Endothelial cell of umbilical vein (primary cell): ENCODE results near the gene CACNA1S. TPM values are rescaled to one million over a fixed set of nuclear protein-coding genes. Genes with fewer than 3 reads are reported as not detected.

Experiments
- BruUV-seq: library from RNA; stranded (reverse); fragments of 400-500 nt; replicated peaks from 2 replicates; lab custom pipeline; 2021; lab: Mats Ljungman, UMichigan
- CTCF ChIA-PET: fragments of 300-600, 350-600 bp; sonication (Branson Sonifier 250); formaldehyde crosslinking; loops from one replicate; lab custom pipeline; 2021; ENCODE audit warnings: antibody characterized with exemption, inconsistent platforms; lab: Charles Lee
- POLR2A ChIA-PET: fragments of 300-600, 350-600 bp; sonication (Branson Sonifier 250); formaldehyde crosslinking; loops from one replicate; lab custom pipeline; 2021; ENCODE audit warnings: antibody characterized with exemption, inconsistent platforms; lab: Charles Lee
- DNase-seq: peaks from one replicate; pipeline ENCODE4 v3.0.0-alpha.2; 2011; ENCODE audit warnings: low read depth, low spot score
- FAIRE-seq: peaks from 2 replicates; lab custom pipeline; 2011; peaks lifted over from hg19 to GRCh38; lab: Jason Lieb, UNC
- H2AFZ ChIP-seq: 2 replicates; pipeline ENCODE4 v1.6.0; 2012; ENCODE audit warnings: low read depth, low read length, control low read depth, inconsistent platforms
- H3K27ac ChIP-seq: 2 replicates; pipeline ENCODE4 v1.5.1; 2011; ENCODE audit warnings: low read depth, mild to moderate bottlenecking, control low read depth, low read length, moderate library complexity; ENCODE audit not compliant: insufficient read depth
- H3K27me3 ChIP-seq, 2 experiments: 2 replicates each; pipeline versions ENCODE4 v1.6.0 to v1.6.1; 2011; ENCODE audit warnings: low read length in 2 of 2, mixed read lengths in 1 of 2; ENCODE audit not compliant: control insufficient read depth in 2 of 2, insufficient read depth in 2 of 2
- H3K36me3 ChIP-seq, 2 experiments: 2 replicates in 1 of 2; 3 replicates in 1 of 2; pipeline ENCODE4 v1.5.1; 2011; ENCODE audit warnings: low read length in 2 of 2, mild to moderate bottlenecking in 1 of 2, moderate library complexity in 1 of 2; ENCODE audit not compliant: control insufficient read depth in 2 of 2, insufficient read depth in 2 of 2; ENCODE audit errors: extremely low read depth in 1 of 2
- H3K4me1 ChIP-seq: 3 replicates; pipeline ENCODE4 v1.5.1; 2011; ENCODE audit warnings: mild to moderate bottlenecking, low read length; ENCODE audit not compliant: control insufficient read depth, insufficient read depth; ENCODE audit errors: extremely low read depth
- H3K4me2 ChIP-seq: 2 replicates; pipeline ENCODE4 v1.6.1; 2011; ENCODE audit warnings: low read length, control low read depth, mixed read lengths; ENCODE audit not compliant: insufficient read depth
- H3K4me3 ChIP-seq, 3 experiments: fragments of 200-600 bp in 1 of 3; sonication (generic), shearing (Covaris generic) in 1 of 3; replicated peaks in 1 of 3; 2 replicates each; pipeline ENCODE4 v1.5.1; 2011 to 2016; ENCODE audit warnings: control low read depth in 3 of 3, low read length in 3 of 3, mild to moderate bottlenecking in 2 of 3, inconsistent platforms in 1 of 3, low read depth in 1 of 3, moderate library complexity in 1 of 3; ENCODE audit not compliant: insufficient read depth in 1 of 3
- H3K79me2 ChIP-seq: 2 replicates; pipeline ENCODE4 v1.6.0; 2012; ENCODE audit warnings: low read length, inconsistent platforms; ENCODE audit not compliant: control insufficient read depth, insufficient read depth
- H3K9ac ChIP-seq: replicated peaks from 2 replicates; pipeline ENCODE3; 2011; ENCODE audit warnings: low read length, control low read depth; ENCODE audit not compliant: insufficient read depth; ENCODE audit errors: extremely low read depth
- H3K9me1 ChIP-seq: replicated peaks from 3 replicates; pipeline ENCODE4 v1.6.0; 2011; ENCODE audit warnings: mild to moderate bottlenecking, low read length; ENCODE audit not compliant: control insufficient read depth, insufficient read depth; ENCODE audit errors: extremely low read depth
- H3K9me3 ChIP-seq: replicated peaks from 2 replicates; pipeline ENCODE4 v1.5.1; 2012; ENCODE audit warnings: low read length, inconsistent platforms; ENCODE audit not compliant: control insufficient read depth, insufficient read depth
- H4K20me1 ChIP-seq: replicated peaks from 2 replicates; pipeline ENCODE3; 2011; ENCODE audit warnings: mild to moderate bottlenecking, low read length; ENCODE audit not compliant: control insufficient read depth, insufficient read depth; ENCODE audit errors: extremely low read depth
- CTCF ChIP-seq, 2 donors: IDR thresholded peaks; 1 replicate in 1 of 2; 2 replicates in 1 of 2; pipeline ENCODE4 v1.5.1; 2011; ENCODE audit warnings: low read length in 2 of 2, mild to moderate bottlenecking in 2 of 2, moderate library complexity in 2 of 2, control low read depth in 1 of 2, inconsistent platforms in 1 of 2, low read depth in 1 of 2; ENCODE audit not compliant: insufficient read depth in 1 of 2; ENCODE audit errors: extremely low read depth in 1 of 2
- EZH2 ChIP-seq: IDR thresholded peaks from 2 replicates; pipeline ENCODE4 v1.6.1; 2012; ENCODE audit warnings: borderline replicate concordance, low read depth, mild to moderate bottlenecking, moderate library complexity, low read length, inconsistent platforms; ENCODE audit not compliant: severe bottlenecking
- FOS ChIP-seq: IDR thresholded peaks from 2 replicates; pipeline ENCODE4 v1.6.1; 2011; ENCODE audit warnings: mild to moderate bottlenecking, low read length, moderate library complexity, borderline replicate concordance; ENCODE audit not compliant: insufficient read depth
- GATA2 ChIP-seq: IDR thresholded peaks from 2 replicates; pipeline ENCODE4 v1.7.0; 2011; ENCODE audit warnings: low read depth, mild to moderate bottlenecking, moderate library complexity, mixed read lengths, low read length; ENCODE audit not compliant: insufficient read length, insufficient read depth
- JUN ChIP-seq: IDR thresholded peaks from 2 replicates; pipeline ENCODE4 v1.6.1; 2011; ENCODE audit warnings: borderline replicate concordance, low read depth; ENCODE audit not compliant: insufficient read length, insufficient read depth
- MAX ChIP-seq: IDR thresholded peaks from 2 replicates; pipeline ENCODE4 v1.6.1; 2011; ENCODE audit not compliant: insufficient read depth, insufficient read length
- MYC ChIP-seq: IDR thresholded peaks from one replicate; pipeline ENCODE4 v1.6.1; 2011; ENCODE audit warnings: mild to moderate bottlenecking, low read depth, low read length
- POLR2A ChIP-seq: IDR thresholded peaks from 2 replicates; pipeline ENCODE4 v1.6.1; 2012; ENCODE audit warnings: low read depth, mild to moderate bottlenecking, control low read depth, low read length
- POLR2AphosphoS5 ChIP-seq: IDR thresholded peaks from 2 replicates; pipeline ENCODE4 v1.6.1; 2012; ENCODE audit warnings: low read depth, mild to moderate bottlenecking, control low read depth, low read length, moderate library complexity; ENCODE audit not compliant: insufficient read depth
- dilution Hi-C: fragments of 300-500 bp; cut with MboI; formaldehyde crosslinking; loops from one replicate; pipeline ENCODE4 v1.15.0; 2019; ENCODE audit warnings: low sequenced_read_pairs; ENCODE audit not compliant: extremely low pct_ligation_motif_present
- intact Hi-C: fragments of 100-400 bp; cut with micrococcal nuclease; formaldehyde crosslinking; loops from one replicate; pipeline ENCODE4 v1.10.0; 2022
- polyA plus RNA-seq, 4 experiments: library from polyadenylated mRNA; depleted of rRNA in 3 of 4; stranded (reverse) in 3 of 4; unstranded in 1 of 4; fragments of >200 nt; gene quantifications; 2 replicates each; pipeline versions ENCODE4 v1.2.1 to v1.2.3, GENCODE V29; 2011 to 2012; ENCODE audit warnings: missing spikeins in 1 of 4
- total RNA-seq: library from RNA; stranded (reverse); gene quantifications from 2 replicates; pipeline ENCODE4 v1.2.3, GENCODE V29; 2021

Gene CACNA1S
- total and polyA plus RNA-seq, 2 donors (not counting 3 experiments of a cell fraction or from before 2014, with no cell fraction given), result not detected

GRCh38 chr1:201096041-201096461, 16.2 kb downstream of the CACNA1S start:
- H3K27ac ChIP-seq, result no peak overlapping the region
- intact Hi-C loops, result no loop called here
- ChIA-PET POLR2A (interaction anchor here (0.6 kb wide), 1 partner anchor 753 kb away, joined by 3 read pairs; no protein-coding TSS in a partner anchor), CTCF (interaction anchor here (1.0 to 2.9 kb wide), 4 partner anchors 18 to 124 kb away, joined by 3 to 8 read pairs (median 6); no protein-coding TSS in a partner anchor)
- dilution Hi-C loops, result no loop called here
- TF ChIP-seq POLR2AphosphoS5 (no peak), EZH2 (no peak), MAX (no peak), MYC (no peak), CTCF (IDR thresholded peaks at IDR 0.05; ENCODE audit: extremely low read depth in 1 of 2, insufficient read depth in 1 of 2, low read depth in 1 of 2, low read length in 2 of 2) (no peak), GATA2 (no peak), POLR2A (no peak), FOS (no peak), JUN (no peak)
- no peaks in the 10 kb centered on the region for H3K79me2 ChIP-seq
- DNase-seq, result no peak
- no peak overlapping the region for H3K4me2 ChIP-seq
- H3K4me3 ChIP-seq, result no peak overlapping the region
- H3K9ac ChIP-seq, result no peak overlapping the region
- H3K27me3 ChIP-seq, result peaks cover 4 to 14% of the 10 kb centered on the region in 2 experiments
- H3K36me3 ChIP-seq, result no peaks in the 10 kb centered on the region
- no peaks in the 10 kb centered on the region for H3K9me1 ChIP-seq
- no peaks in the 10 kb centered on the region for H3K4me1 ChIP-seq
- H4K20me1 ChIP-seq, result no peaks in the 10 kb centered on the region
- no peaks in the 10 kb centered on the region for H3K9me3 ChIP-seq
- FAIRE-seq, result no peak
- BruUV-seq, result no TSS peak
- no peak overlapping the region for H2AFZ ChIP-seq
